Measurements from ENCODE around the gene DHX30. TPM values are rescaled to one million over a fixed set of nuclear protein-coding genes. Genes with fewer than 3 reads are reported as not detected.

Gene DHX30
- total RNA-seq = 43.0 and 44.0 TPM in 2 replicates

GRCh38 chr3:47802734-47803479, at the start of gene DHX30:
DHX30 (plus strand) TSS chr3:47803138; CDS start chr3:47810684, 7,546 bp downstream.

DNA sequence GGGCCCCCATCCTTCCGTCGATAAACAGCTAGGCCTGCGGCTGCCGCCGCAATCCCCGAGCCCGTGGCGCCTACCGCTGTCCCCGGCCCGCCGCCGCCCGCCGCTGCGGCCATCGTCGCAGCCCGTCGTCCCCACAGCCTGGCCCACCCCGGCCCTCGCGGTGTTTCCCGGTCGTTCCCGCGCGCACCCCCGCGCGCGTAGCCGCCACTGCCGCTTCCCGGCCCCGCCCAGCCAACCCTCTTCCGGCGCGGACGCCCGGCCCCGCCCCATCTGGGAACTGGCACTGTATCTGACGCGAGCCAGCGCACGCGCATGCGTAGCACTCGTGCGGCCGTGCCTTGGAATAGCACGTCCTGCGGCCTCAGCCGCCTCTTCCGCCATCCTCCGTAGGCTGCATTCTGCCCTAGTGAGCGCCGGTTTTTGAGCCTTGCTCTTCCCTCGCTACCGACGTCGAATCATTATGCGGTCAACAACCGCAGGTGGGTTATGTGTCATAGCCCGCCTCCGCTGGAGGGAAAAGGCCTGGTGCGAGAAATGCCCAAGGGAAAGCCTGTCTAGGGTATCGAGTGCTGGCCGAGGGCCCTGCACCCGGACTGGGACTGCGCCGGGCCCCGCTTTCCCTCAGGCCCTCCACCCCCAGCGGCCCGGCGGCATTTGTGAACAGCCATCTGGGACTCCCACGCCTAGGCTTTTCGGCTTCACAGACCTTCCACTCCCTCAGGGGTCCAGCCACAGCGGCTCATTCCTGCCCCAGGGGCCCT, 21.1 kb upstream of the DHX30 start, which contains the start of gene SMARCC1:
SMARCC1 (minus strand) TSS at position 209 of the 761 bp plus-strand sequence; CDS start at position 113, 96 bp downstream.

Small RNA genes within 50 kb of the gene (small RNA-seq; reads per million reads assigned to genes)
- 60.1 reads per million, percentile 97 among the genes with 10 or more reads in this experiment for gene MIR1226
- gene RF02271 = not detected

Other genes with a start within 250 kb of the DHX30 start
- gene CSPG5, start 224.3 kb upstream of the DHX30 start, total RNA-seq = 0.11 and 0.13 TPM in 2 replicates
- 37.2 and 41.7 TPM in 2 replicates for gene SMARCC1, start 21.2 kb upstream of the DHX30 start, total RNA-seq
- 174 and 203 TPM in 2 replicates for gene MAP4, start 213.3 kb downstream of the DHX30 start, total RNA-seq